ENCODE measurements around the gene MRPL32.

- TF ChIP-seq TBP (CRISPR knock-in tag; IDR thresholded peaks at IDR 0.05) (no peak), REST (IDR thresholded peaks at IDR 0.05; ENCODE audit: borderline replicate concordance in 1 of 2, low read depth in 1 of 2, low read length in 2 of 2) (no peak), BRCA1 (CRISPR knock-in tag; IDR thresholded peaks at IDR 0.05) (no peak), GABPA (IDR thresholded peaks at IDR 0.05; ENCODE audit: low read depth, low read length) (no peak), GABPA (CRISPR knock-in tag; IDR thresholded peaks at IDR 0.05; ENCODE audit: low read depth) (no peak), POLR2A (IDR thresholded peaks at IDR 0.05; ENCODE audit: insufficient read depth in 1 of 2, low read depth in 2 of 2, low read length in 2 of 2) (no peak), POLR2AphosphoS5 (IDR thresholded peaks at IDR 0.05; ENCODE audit: low read depth, low read length) (no peak), KDM1A (CRISPR knock-in tag; IDR thresholded peaks at IDR 0.05) (no peak), CREBL2 (CRISPR knock-in tag; IDR thresholded peaks at IDR 0.05; ENCODE audit: borderline replicate concordance) (no peak), SP1 (IDR thresholded peaks at IDR 0.05) (no peak), SP1 (CRISPR knock-in tag; IDR thresholded peaks at IDR 0.05) (no peak)
- TF ChIP-seq, protein P1, sequence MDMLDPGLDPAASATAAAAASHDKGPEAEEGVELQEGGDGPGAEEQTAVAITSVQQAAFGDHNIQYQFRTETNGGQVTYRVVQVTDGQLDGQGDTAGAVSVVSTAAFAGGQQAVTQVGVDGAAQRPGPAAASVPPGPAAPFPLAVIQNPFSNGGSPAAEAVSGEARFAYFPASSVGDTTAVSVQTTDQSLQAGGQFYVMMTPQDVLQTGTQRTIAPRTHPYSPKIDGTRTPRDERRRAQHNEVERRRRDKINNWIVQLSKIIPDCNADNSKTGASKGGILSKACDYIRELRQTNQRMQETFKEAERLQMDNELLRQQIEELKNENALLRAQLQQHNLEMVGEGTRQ (IDR thresholded peaks at IDR 0.05; ENCODE audit: low read depth, low read length): no peak
- TF ChIP-seq, protein P1 (CRISPR knock-in tag; IDR thresholded peaks at IDR 0.05; ENCODE audit: borderline replicate concordance): no peak
- TF ChIP-seq, protein P2, sequence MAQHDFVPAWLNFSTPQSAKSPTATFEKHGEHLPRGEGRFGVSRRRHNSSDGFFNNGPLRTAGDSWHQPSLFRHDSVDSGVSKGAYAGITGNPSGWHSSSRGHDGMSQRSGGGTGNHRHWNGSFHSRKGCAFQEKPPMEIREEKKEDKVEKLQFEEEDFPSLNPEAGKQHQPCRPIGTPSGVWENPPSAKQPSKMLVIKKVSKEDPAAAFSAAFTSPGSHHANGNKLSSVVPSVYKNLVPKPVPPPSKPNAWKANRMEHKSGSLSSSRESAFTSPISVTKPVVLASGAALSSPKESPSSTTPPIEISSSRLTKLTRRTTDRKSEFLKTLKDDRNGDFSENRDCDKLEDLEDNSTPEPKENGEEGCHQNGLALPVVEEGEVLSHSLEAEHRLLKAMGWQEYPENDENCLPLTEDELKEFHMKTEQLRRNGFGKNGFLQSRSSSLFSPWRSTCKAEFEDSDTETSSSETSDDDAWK (CRISPR knock-in tag; IDR thresholded peaks at IDR 0.05): no peak
Observed at GRCh38 chr7:42967391-42967790, 35.2 kb downstream of the MRPL32 start.
